Keratinocyte (primary cell): ENCODE measurements around the gene ROR2. TPM values are rescaled to one million over a fixed set of nuclear protein-coding genes. Genes with fewer than 3 reads are reported as not detected.

Experiments
- DNase-seq: peaks from one replicate; pipeline ENCODE4 v3.0.0-alpha.2; 2011; ENCODE audit warnings: low read depth, missing footprints, low spot score
- FAIRE-seq: peaks from 2 replicates; lab custom pipeline; 2011; peaks lifted over from hg19 to GRCh38; lab: Jason Lieb, UNC
- H2AFZ ChIP-seq: 2 replicates; pipeline ENCODE4 v1.6.0; 2012; ENCODE audit warnings: low read length, control low read depth, inconsistent platforms; ENCODE audit not compliant: control insufficient read depth
- H3K27ac ChIP-seq: 2 replicates; pipeline ENCODE4 v1.5.1; 2011; ENCODE audit warnings: low read length; ENCODE audit not compliant: control insufficient read depth, insufficient read depth
- H3K27me3 ChIP-seq: 3 replicates; pipeline ENCODE4 v1.6.0; 2011; ENCODE audit warnings: low read length; ENCODE audit not compliant: control insufficient read depth, insufficient read depth; ENCODE audit errors: extremely low read depth
- H3K36me3 ChIP-seq, 2 experiments: 2 replicates in 1 of 2; 3 replicates in 1 of 2; pipeline ENCODE4 v1.5.1; 2011; ENCODE audit warnings: low read length in 2 of 2, mild to moderate bottlenecking in 1 of 2; ENCODE audit not compliant: control insufficient read depth in 2 of 2, insufficient read depth in 2 of 2; ENCODE audit errors: extremely low read depth in 1 of 2
- H3K4me1 ChIP-seq: 3 replicates; pipeline ENCODE4 v1.5.1; 2011; ENCODE audit warnings: low read length; ENCODE audit not compliant: control insufficient read depth, insufficient read depth; ENCODE audit errors: extremely low read depth
- H3K4me2 ChIP-seq: 3 replicates; pipeline ENCODE4 v1.6.0; 2011; ENCODE audit warnings: low read depth, low read length; ENCODE audit not compliant: control insufficient read depth, insufficient read depth; ENCODE audit errors: extremely low read depth
- H3K4me3 ChIP-seq, 3 experiments: fragments of 200-600 bp in 1 of 3; sonication (generic) in 1 of 3; 2 replicates in 2 of 3; 3 replicates in 1 of 3; pipeline ENCODE4 v1.5.1; 2011 to 2016; ENCODE audit warnings: low read length in 3 of 3, mild to moderate bottlenecking in 3 of 3, control low read depth in 2 of 3, inconsistent platforms in 1 of 3, low read depth in 1 of 3, mixed read lengths in 1 of 3, mixed run types in 1 of 3, moderate library complexity in 1 of 3; ENCODE audit not compliant: control insufficient read depth in 2 of 3, insufficient read depth in 2 of 3; ENCODE audit errors: extremely low read depth in 1 of 3
- H3K79me2 ChIP-seq: 2 replicates; pipeline ENCODE4 v1.6.0; 2012; ENCODE audit warnings: low read length; ENCODE audit not compliant: control insufficient read depth, insufficient read depth
- H3K9ac ChIP-seq: 3 replicates; pipeline ENCODE4 v1.6.0; 2011; ENCODE audit warnings: low read length; ENCODE audit not compliant: control insufficient read depth, insufficient read depth; ENCODE audit errors: extremely low read depth
- H3K9me1 ChIP-seq: 3 replicates; pipeline ENCODE4 v1.6.0; 2011; ENCODE audit warnings: low read length; ENCODE audit not compliant: control insufficient read depth, insufficient read depth; ENCODE audit errors: extremely low read depth
- H3K9me3 ChIP-seq: 2 replicates; pipeline ENCODE4 v1.5.1; 2012; ENCODE audit warnings: low read depth, low read length; ENCODE audit not compliant: control insufficient read depth
- H4K20me1 ChIP-seq: 3 replicates; pipeline ENCODE4 v1.6.0; 2011; ENCODE audit warnings: low read length; ENCODE audit not compliant: control insufficient read depth, insufficient read depth; ENCODE audit errors: extremely low read depth
- CTCF ChIP-seq, 3 experiments: IDR thresholded peaks in 1 of 3; conservative IDR thresholded peaks in 1 of 3; optimal IDR thresholded peaks in 1 of 3; 2 replicates in 2 of 3; 3 replicates in 1 of 3; pipeline versions ENCODE3 to v1.5.1; 2011; ENCODE audit warnings: low read length in 3 of 3, mild to moderate bottlenecking in 3 of 3, moderate library complexity in 2 of 3, control low read depth in 1 of 3, inconsistent platforms in 1 of 3; ENCODE audit not compliant: insufficient read depth in 2 of 3; ENCODE audit errors: extremely low read depth in 1 of 3
- EZH2 ChIP-seq: IDR thresholded peaks from one replicate; pipeline ENCODE4 v1.6.1; 2012; ENCODE audit warnings: inconsistent platforms, mild to moderate bottlenecking, low read length, moderate library complexity
- dilution Hi-C: fragments of 300-500 bp; cut with MboI; formaldehyde crosslinking; loops from one replicate; pipeline ENCODE4 v1.7.0; 2020; ENCODE audit warnings: low sequenced_read_pairs; ENCODE audit not compliant: extremely low pct_ligation_motif_present
- polyA plus RNA-seq, 5 experiments: library from polyadenylated mRNA; depleted of rRNA in 3 of 5; stranded (reverse) in 3 of 5; stranded (forward) in 1 of 5; unstranded in 1 of 5; fragments of >200 nt; gene quantifications; 1 replicate in 1 of 5; 2 replicates in 3 of 5; 3 replicates in 1 of 5; pipeline versions ENCODE4 v1.2.1 to v1.2.3, GENCODE V29; 2011 to 2012; ENCODE audit warnings: missing spikeins in 2 of 5, low read depth in 1 of 5, low replicate concordance in 1 of 5

The ROR2 gene
- polyA plus RNA-seq, 1 donor (not counting 4 experiments of a cell fraction or from before 2014, with no cell fraction given) = 0.22 TPM

- Histone ChIP-seq H3K27ac (no peak overlapping the region), H3K9me1 (no peaks in the 10 kb centered on the region), H3K27me3 (no peaks in the 10 kb centered on the region), H3K4me2 (no peak overlapping the region), H2AFZ (no peak overlapping the region), H3K4me1 (peaks cover 3% of the 10 kb centered on the region), H3K9me3 (no peaks in the 10 kb centered on the region), H3K79me2 (no peaks in the 10 kb centered on the region), H4K20me1 (no peaks in the 10 kb centered on the region), H3K36me3 (no peaks in the 10 kb centered on the region), H3K9ac (no peak overlapping the region), H3K4me3 (no peak overlapping the region)
- dilution Hi-C loops = no loop called here
- FAIRE-seq = no peak
- DNase-seq = no peak
- TF ChIP-seq CTCF (optimal IDR thresholded peaks at IDR 0.05 in 1 of 3, IDR thresholded peaks at IDR 0.05 in 1 of 3, conservative IDR thresholded peaks at IDR 0.05 in 1 of 3; ENCODE audit: extremely low read depth in 1 of 3, insufficient read depth in 2 of 3, low read length in 3 of 3) (no peak), EZH2 (no peak)
Observed at GRCh38 chr9:91884153-91884552, 65.9 kb downstream of the ROR2 start.

GRCh38 chr9:91883503-91883902 lies 66.5 kb downstream of the ROR2 start:
- Histone ChIP-seq H3K27me3 (no peaks in the 10 kb centered on the region), H4K20me1 (no peaks in the 10 kb centered on the region), H3K4me1 (peaks cover 3% of the 10 kb centered on the region), H3K79me2 (no peaks in the 10 kb centered on the region), H3K9me1 (no peaks in the 10 kb centered on the region), H3K9ac (no peak overlapping the region), H3K27ac (no peak overlapping the region), H3K4me3 (no peak overlapping the region), H3K36me3 (no peaks in the 10 kb centered on the region), H3K4me2 (no peak overlapping the region), H3K9me3 (no peaks in the 10 kb centered on the region), H2AFZ (no peak overlapping the region)
- dilution Hi-C loops = no loop called here
- FAIRE-seq = no peak
- no peak for DNase-seq
- TF ChIP-seq CTCF (optimal IDR thresholded peaks at IDR 0.05 in 1 of 3, IDR thresholded peaks at IDR 0.05 in 1 of 3, conservative IDR thresholded peaks at IDR 0.05 in 1 of 3; ENCODE audit: extremely low read depth in 1 of 3, insufficient read depth in 2 of 3, low read length in 3 of 3) (no peak), EZH2 (no peak)
